IPS DF 6.9 (cell line): Measurements from ENCODE around the gene STRN4.
"Not testable (repeated sequence)": the region's sequence is repeated elsewhere in the genome, so short reads cannot be mapped to it uniquely, and the experiment has no call there.

Experiments used
- DNase-seq: peaks from one replicate; pipeline ENCODE4 v3.0.0-alpha.2; 2013; ENCODE audit warnings: low read depth, low spot score
- H3K27ac ChIP-seq: one replicate; pipeline ENCODE4 v1.5.1; 2013; ENCODE audit warnings: low read length, control low read depth
- H3K27me3 ChIP-seq: 2 replicates; pipeline ENCODE4 v1.6.1; 2013; ENCODE audit warnings: mild to moderate bottlenecking, low read length; ENCODE audit not compliant: control insufficient read depth, insufficient read depth
- H3K36me3 ChIP-seq: 2 replicates; pipeline ENCODE4 v1.6.1; 2013; ENCODE audit warnings: low read length; ENCODE audit not compliant: control insufficient read depth, insufficient read depth
- H3K4me1 ChIP-seq: 2 replicates; pipeline ENCODE4 v1.6.1; 2013; ENCODE audit warnings: low read length; ENCODE audit not compliant: control insufficient read depth, insufficient read depth
- H3K4me3 ChIP-seq: 2 replicates; pipeline ENCODE4 v1.5.1; 2013; ENCODE audit warnings: mild to moderate bottlenecking, low read length
- H3K9me3 ChIP-seq: 2 replicates; pipeline ENCODE4 v1.6.1; 2013; ENCODE audit warnings: low read length, inconsistent platforms; ENCODE audit not compliant: control insufficient read depth, insufficient read depth
- WGBS: extraction: QIAGEN DNeasy Blood & Tissue Kit; methylation state at CpG from one replicate; pipeline ENCODE4 v1.1.7; 2013; ENCODE audit warnings: mixed read lengths, missing lambda C conversion rate; ENCODE audit not compliant: insufficient read length, insufficient coverage; 5-methylcytosine and 5-hydroxymethylcytosine counted together

Gene STRN4

GRCh38 chr19:46713781-46714443, 32.3 kb downstream of the STRN4 start:
- Histone ChIP-seq H3K27ac (no peak overlapping the region), H3K4me1 (peaks cover 1% of the 10 kb centered on the region; the same call in 1 of the 2 replicates), H3K9me3 (no peaks in the 10 kb centered on the region), H3K27me3 (no peaks in the 10 kb centered on the region), H3K36me3 (no peaks in the 10 kb centered on the region), H3K4me3 (peak overlapping the region; percentile 63; the same call in 1 of the 2 replicates)
- no peak for DNase-seq
- WGBS, result no CpG with 5 or more reads among the region's 39 CpGs

- no CpG with 5 or more reads among the region's 6 CpGs for WGBS
- not testable (repeated sequence) for H3K36me3 ChIP-seq, H3K27me3 ChIP-seq, H3K4me3 ChIP-seq, DNase-seq, H3K9me3 ChIP-seq, H3K4me1 ChIP-seq, H3K27ac ChIP-seq
Measured at GRCh38 chr19:46712768-46713338, 33.4 kb downstream of the STRN4 start.

- no peaks in the 10 kb centered on the region for H3K36me3 ChIP-seq
- no peak for DNase-seq
- no CpG with 5 or more reads among the region's 25 CpGs for WGBS
Measured at GRCh38 chr19:46710687-46711086, 35.6 kb downstream of the STRN4 start.

GRCh38 chr19:46704379-46705076, 41.7 kb downstream of the STRN4 start:
- Histone ChIP-seq H3K4me3 (no peak overlapping the region), H3K36me3 (peaks cover 17% of the 10 kb centered on the region), H3K27me3 (no peaks in the 10 kb centered on the region), H3K4me1 (no peaks in the 10 kb centered on the region), H3K9me3 (no peaks in the 10 kb centered on the region), H3K27ac (no peak overlapping the region)
- no peak for DNase-seq
- WGBS, result no CpG with 5 or more reads among the region's 21 CpGs

More at GRCh38 chr19:46710687-46711086, 35.6 kb downstream of the STRN4 start:
- Histone ChIP-seq H3K4me3 (no peak overlapping the region), H3K27me3 (no peaks in the 10 kb centered on the region), H3K9me3 (no peaks in the 10 kb centered on the region), H3K27ac (no peak overlapping the region), H3K4me1 (peaks cover 1% of the 10 kb centered on the region; the same call in 1 of the 2 replicates)

GRCh38 chr19:46700704-46701103, 45.5 kb downstream of the STRN4 start:
- peaks cover 19% of the 10 kb centered on the region for H3K36me3 ChIP-seq

GRCh38 chr19:46698395-46699321, 47.6 kb downstream of the STRN4 start:
- no peaks in the 10 kb centered on the region for H3K9me3 ChIP-seq
- WGBS, result no CpG with 5 or more reads among the region's 11 CpGs
- no peaks in the 10 kb centered on the region for H3K4me1 ChIP-seq
- no peaks in the 10 kb centered on the region for H3K27me3 ChIP-seq
- H3K27ac ChIP-seq, result no peak overlapping the region
- peaks cover 20% of the 10 kb centered on the region for H3K36me3 ChIP-seq
- no peak overlapping the region for H3K4me3 ChIP-seq
- DNase-seq, result no peak

More at GRCh38 chr19:46700704-46701103, 45.5 kb downstream of the STRN4 start:
- Histone ChIP-seq H3K27me3 (no peaks in the 10 kb centered on the region), H3K4me3 (no peak overlapping the region), H3K4me1 (no peaks in the 10 kb centered on the region), H3K27ac (no peak overlapping the region), H3K9me3 (no peaks in the 10 kb centered on the region)
- no CpG with 5 or more reads among the region's 13 CpGs for WGBS
- no peak for DNase-seq

- H3K27me3 ChIP-seq, result no peaks in the 10 kb centered on the region
- no peak overlapping the region for H3K27ac ChIP-seq
- H3K4me1 ChIP-seq, result no peaks in the 10 kb centered on the region
- peaks cover 33% of the 10 kb centered on the region for H3K36me3 ChIP-seq
- WGBS, result no CpG with 5 or more reads among the region's 39 CpGs
- no peak overlapping the region; the same call in 1 of the 2 replicates for H3K4me3 ChIP-seq
- DNase-seq, result peak; percentile 92
- H3K9me3 ChIP-seq, result no peaks in the 10 kb centered on the region
Measured at GRCh38 chr19:46697204-46697960, 48.9 kb downstream of the STRN4 start.

- no peak overlapping the region for H3K27ac ChIP-seq
- H3K4me3 ChIP-seq, result no peak overlapping the region
- WGBS, result no CpG with 5 or more reads among the region's 9 CpGs
Measured at GRCh38 chr19:46696866-46697203, 49.4 kb downstream of the STRN4 start.

GRCh38 chr19:46696052-46696451, 50.2 kb downstream of the STRN4 start:
- no peak for DNase-seq
- Histone ChIP-seq H3K36me3 (peaks cover 40% of the 10 kb centered on the region), H3K27ac (no peak overlapping the region), H3K4me3 (no peak overlapping the region), H3K4me1 (no peaks in the 10 kb centered on the region), H3K27me3 (no peaks in the 10 kb centered on the region), H3K9me3 (no peaks in the 10 kb centered on the region)
- no CpG with 5 or more reads among the region's 10 CpGs for WGBS

More at GRCh38 chr19:46696866-46697203, 49.4 kb downstream of the STRN4 start:
- no peaks in the 10 kb centered on the region for H3K4me1 ChIP-seq
- no peaks in the 10 kb centered on the region for H3K27me3 ChIP-seq
- no peaks in the 10 kb centered on the region for H3K9me3 ChIP-seq
- DNase-seq, result no peak
- H3K36me3 ChIP-seq, result peaks cover 38% of the 10 kb centered on the region
